Heart left ventricle (tissue), 16 donors: Measurements from ENCODE around the gene CYTH4. TPM values are rescaled to one million over a fixed set of nuclear protein-coding genes. Genes with fewer than 3 reads are reported as not detected.

Experiments used
- ATAC-seq, 4 donors: fragments of 200-7000 bp; cut with Tn5 transposase; one replicate each; pipeline ENCODE4 v1.9.1; 2020 to 2022; ENCODE audit warnings: moderate library complexity in 4 of 4, mild to moderate bottlenecking in 3 of 4, moderate number of reproducible peaks in 1 of 4
- DNase-seq, 5 donors: peaks; one replicate each; pipeline ENCODE4 v3.0.0-alpha.2; 2020
- H3K27ac ChIP-seq, 12 donors: fragments of 200-600 bp; sonication (generic) in 4 of 12; one replicate each; pipeline versions ENCODE4 v1.5.0 to v1.8.0; 2016 to 2022; ENCODE audit warnings: mild to moderate bottlenecking in 2 of 12
- H3K27me3 ChIP-seq, 9 donors: fragments of 200-600 bp; sonication (generic) in 2 of 9; one replicate each; pipeline versions ENCODE4 v1.5.1 to v1.8.0; 2016 to 2022; ENCODE audit warnings: mild to moderate bottlenecking in 3 of 9
- H3K36me3 ChIP-seq, 9 donors: fragments of 200-600 bp; sonication (generic) in 2 of 9; one replicate each; pipeline versions ENCODE4 v1.5.0 to v1.8.0; 2018 to 2022; ENCODE audit warnings: mild to moderate bottlenecking in 2 of 9
- H3K4me1 ChIP-seq, 12 donors: fragments of 200-600 bp; sonication (generic) in 4 of 12; one replicate each; pipeline versions ENCODE4 v1.5.0 to v1.8.0; 2016 to 2022; ENCODE audit warnings: mild to moderate bottlenecking in 3 of 12
- H3K4me3 ChIP-seq, 12 donors: fragments of 200-600 bp; sonication (generic) in 4 of 12; one replicate each; pipeline versions ENCODE4 v1.5.0 to v1.8.0; 2017 to 2022; ENCODE audit warnings: mild to moderate bottlenecking in 9 of 12, moderate library complexity in 4 of 12
- H3K9me3 ChIP-seq, 12 donors: fragments of 200-600 bp; sonication (generic) in 4 of 12; one replicate each; pipeline versions ENCODE4 v1.5.0 to v1.8.0; 2016 to 2022; ENCODE audit warnings: mild to moderate bottlenecking in 1 of 12
- POLR2A ChIP-seq, 2 donors: fragments of 450-650 bp; IDR thresholded peaks; one replicate each; pipeline ENCODE4 v1.6.1; 2017; ENCODE audit warnings: antibody characterized with exemption in 2 of 2, mild to moderate bottlenecking in 2 of 2, moderate library complexity in 2 of 2
- WGBS, 4 donors: extraction: QIAGEN DNeasy Blood & Tissue Kit in 2 of 4; methylation state at CpG; one replicate each; pipeline versions ENCODE4 v1.1.5 to v1.1.7; 2013 to 2018; 5-methylcytosine and 5-hydroxymethylcytosine counted together
- intact Hi-C, 10 donors: fragments of 100-400 bp; cut with DNase I; formaldehyde crosslinking; loops; one replicate each; pipeline versions ENCODE4 v1.11.1 to v1.14.2; 2022
- polyA plus RNA-seq, 2 donors: library from polyadenylated mRNA; stranded (reverse); fragments of 200-250 nt; gene quantifications; one replicate each; pipeline ENCODE4 v1.2.3, GENCODE V29; 2013
- total RNA-seq, 9 donors: library from RNA; depleted of rRNA in 2 of 9; stranded (reverse); fragments of >200 nt in 2 of 9; fragmentation: NEBNext Ultra II Directional in 3 of 9; extraction: Animal tissue kit (Norgen Biotek cat#: 25700) in 3 of 9; gene quantifications; one replicate each; pipeline versions ENCODE4 v1.1.0 to v1.2.4, GENCODE V29; 2016 to 2023
- TF ChIP-seq, protein P1 (sequence below), 12 donors: fragments of 200-600 bp; sonication (generic) in 4 of 12; IDR thresholded peaks; one replicate each; pipeline versions ENCODE4 v1.5.0 to v1.8.0; 2018 to 2022; ENCODE audit warnings: antibody characterized with exemption in 12 of 12, mild to moderate bottlenecking in 5 of 12
- donor health status: ischemic (EF 13 %, LVEDD 7.1; RV severe dilation, severe dysfunction).
- donor health status: healthy with polysubstance abuse.
- donor health status: DM: no; HTN: yes; CAD: no.
- donor health status: DM: no; HTN: no; CAD: no.
- donor health status: ischemic (EF 25% LVEDD 6.9; RV normal size, moderate dysfunction).
- donor health status: ischemic (EF 25% LVEDD 5.7; RV mildly dilated, moderate dysfunction).
- donor health status: healthy.
- donor health status: DM: yes; HTN: yes; CAD: no.
- donor health status: ischemic (EF 35%, LVEDD 5.7; RV mildly dilated, moderate dysfunction).
- donor health status: nonischemic (EF 11% LVEDD 7.7; RV severe dilation, severe dysfunction).
- donor health status: DM: yes; HTN: yes; CAD: no.
- donor health status: PGD.
- donor health status: ischemic (EF 29% LVEDD 5.4; RV normal size, mild dysfunction).
- donor health status: nonischemic (EF 23%, LVEDD 6.1; RV moderate dilation, normal function).

The CYTH4 gene
- total and polyA plus RNA-seq, 11 donors, result 2.4 to 57.8 (median 4.3) TPM

DNA sequence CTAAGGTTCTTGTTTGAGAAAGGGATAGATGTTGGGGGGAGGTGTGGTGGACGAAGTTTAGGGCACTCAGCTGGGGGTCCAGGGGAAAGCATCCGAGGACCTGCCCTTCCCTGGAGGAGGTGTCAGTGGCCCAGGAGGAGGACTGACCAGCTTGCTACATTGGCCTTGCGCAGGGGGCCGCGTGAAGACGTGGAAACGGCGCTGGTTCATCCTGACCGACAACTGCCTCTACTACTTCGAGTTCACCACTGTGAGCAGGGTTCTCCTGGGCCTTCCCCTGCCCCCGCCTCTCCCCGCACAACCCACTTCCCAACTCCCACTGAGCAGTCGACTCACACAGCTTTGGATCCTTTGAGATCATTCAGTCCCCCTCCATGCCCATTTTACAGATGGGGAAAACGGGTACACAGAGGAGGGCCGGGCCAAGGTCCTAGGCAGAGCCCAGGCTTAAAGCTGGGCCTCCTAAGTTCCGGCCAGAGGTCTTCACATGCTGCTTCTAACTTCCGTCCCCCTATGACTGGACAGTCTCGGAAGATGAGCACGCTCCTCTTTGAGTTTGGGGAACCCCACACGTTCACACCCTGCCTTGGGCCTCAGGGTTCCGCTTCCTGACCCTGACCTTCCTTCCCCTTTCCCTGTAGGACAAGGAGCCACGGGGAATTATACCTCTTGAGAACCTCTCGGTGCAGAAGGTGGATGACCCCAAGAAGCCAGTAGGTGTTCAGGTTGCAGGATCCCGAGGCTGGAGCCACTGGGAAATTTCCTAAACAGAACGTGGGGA is 28.7 kb downstream of the CYTH4 start:
- DNase-seq (peak in 3 of 5 donors; percentile 42 to 64 (median 51)), ATAC-seq (peak in 3 of 4 donors; percentile 30 to 43 (median 31))
- no peaks in the 10 kb centered on the region for H3K9me3 ChIP-seq
- H3K27ac ChIP-seq, result peak overlapping the region in 2 of 12 donors; percentile 9 to 73
- intact Hi-C loops, result loop anchor here in 5 of 10 donors (10.0 kb wide), 3 partner anchors 114 to 284 kb away; partner anchors contain the start of gene ELFN2 (in 3 of the 5)
- H3K36me3 ChIP-seq, result peaks cover 0 to 34% (median 0%) of the 10 kb centered on the region in 9 donors
- H3K4me1 ChIP-seq, result peaks cover 0 to 93% (median 26%) of the 10 kb centered on the region in 12 donors
- 81 to 90% (median 88%) methylated on average over 25 of the region's 25 CpGs for WGBS, 4 donors
- H3K4me3 ChIP-seq, result no peak overlapping the region
- no peaks in the 10 kb centered on the region for H3K27me3 ChIP-seq
- TF ChIP-seq, protein P1, sequence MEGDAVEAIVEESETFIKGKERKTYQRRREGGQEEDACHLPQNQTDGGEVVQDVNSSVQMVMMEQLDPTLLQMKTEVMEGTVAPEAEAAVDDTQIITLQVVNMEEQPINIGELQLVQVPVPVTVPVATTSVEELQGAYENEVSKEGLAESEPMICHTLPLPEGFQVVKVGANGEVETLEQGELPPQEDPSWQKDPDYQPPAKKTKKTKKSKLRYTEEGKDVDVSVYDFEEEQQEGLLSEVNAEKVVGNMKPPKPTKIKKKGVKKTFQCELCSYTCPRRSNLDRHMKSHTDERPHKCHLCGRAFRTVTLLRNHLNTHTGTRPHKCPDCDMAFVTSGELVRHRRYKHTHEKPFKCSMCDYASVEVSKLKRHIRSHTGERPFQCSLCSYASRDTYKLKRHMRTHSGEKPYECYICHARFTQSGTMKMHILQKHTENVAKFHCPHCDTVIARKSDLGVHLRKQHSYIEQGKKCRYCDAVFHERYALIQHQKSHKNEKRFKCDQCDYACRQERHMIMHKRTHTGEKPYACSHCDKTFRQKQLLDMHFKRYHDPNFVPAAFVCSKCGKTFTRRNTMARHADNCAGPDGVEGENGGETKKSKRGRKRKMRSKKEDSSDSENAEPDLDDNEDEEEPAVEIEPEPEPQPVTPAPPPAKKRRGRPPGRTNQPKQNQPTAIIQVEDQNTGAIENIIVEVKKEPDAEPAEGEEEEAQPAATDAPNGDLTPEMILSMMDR (IDR thresholded peaks at IDR 0.05), result no peak
- TF ChIP-seq POLR2A (IDR thresholded peaks at IDR 0.05), result no peak

DNA sequence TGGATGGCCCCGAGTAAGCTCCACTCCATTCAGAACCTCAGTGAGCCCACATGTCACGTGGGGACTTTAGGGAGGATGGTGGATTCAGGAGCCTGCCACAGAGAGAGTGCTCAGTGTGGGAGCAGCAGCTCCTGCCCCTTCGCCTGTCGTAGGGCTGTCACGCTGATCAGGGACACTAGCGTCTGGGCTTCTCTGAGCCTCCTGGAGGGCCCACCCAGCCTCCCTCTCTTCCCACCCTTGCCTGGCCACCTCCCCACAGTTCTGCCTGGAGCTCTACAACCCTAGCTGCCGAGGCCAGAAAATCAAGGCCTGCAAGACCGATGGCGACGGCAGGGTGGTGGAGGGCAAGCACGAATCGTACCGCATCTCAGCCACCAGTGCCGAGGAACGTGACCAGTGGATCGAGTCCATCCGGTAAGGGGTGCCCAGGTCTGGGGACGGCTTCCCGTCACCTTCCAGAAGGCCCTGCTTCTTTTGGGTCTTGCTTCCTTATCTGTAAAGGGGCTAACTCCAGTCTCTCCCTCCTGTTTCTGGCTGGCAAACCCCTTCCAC is 29.5 kb downstream of the CYTH4 start:
- peaks cover 0 to 3% (median 0%) of the 10 kb centered on the region in 9 donors for H3K27me3 ChIP-seq
- 89 to 95% (median 92%) methylated on average over 17 to 19 of the region's 19 CpGs for WGBS, 4 donors
- DNase-seq (peak in 1 of 5 donors; percentile 61), ATAC-seq (no peak)
- H3K4me1 ChIP-seq, result peaks cover 0 to 85% (median 22%) of the 10 kb centered on the region in 12 donors
- intact Hi-C loops, result loop anchor here in 5 of 10 donors (10.0 kb wide), 3 partner anchors 113 to 283 kb away; partner anchors contain the start of gene ELFN2 (in 3 of the 5)
- peak overlapping the region in 2 of 12 donors; percentile 9 to 73 for H3K27ac ChIP-seq
- TF ChIP-seq, protein P1 (IDR thresholded peaks at IDR 0.05), result no peak
- no peak for TF ChIP-seq POLR2A (IDR thresholded peaks at IDR 0.05)
- peaks cover 0 to 34% (median 0%) of the 10 kb centered on the region in 9 donors for H3K36me3 ChIP-seq
- no peaks in the 10 kb centered on the region for H3K9me3 ChIP-seq
- H3K4me3 ChIP-seq, result no peak overlapping the region

DNA sequence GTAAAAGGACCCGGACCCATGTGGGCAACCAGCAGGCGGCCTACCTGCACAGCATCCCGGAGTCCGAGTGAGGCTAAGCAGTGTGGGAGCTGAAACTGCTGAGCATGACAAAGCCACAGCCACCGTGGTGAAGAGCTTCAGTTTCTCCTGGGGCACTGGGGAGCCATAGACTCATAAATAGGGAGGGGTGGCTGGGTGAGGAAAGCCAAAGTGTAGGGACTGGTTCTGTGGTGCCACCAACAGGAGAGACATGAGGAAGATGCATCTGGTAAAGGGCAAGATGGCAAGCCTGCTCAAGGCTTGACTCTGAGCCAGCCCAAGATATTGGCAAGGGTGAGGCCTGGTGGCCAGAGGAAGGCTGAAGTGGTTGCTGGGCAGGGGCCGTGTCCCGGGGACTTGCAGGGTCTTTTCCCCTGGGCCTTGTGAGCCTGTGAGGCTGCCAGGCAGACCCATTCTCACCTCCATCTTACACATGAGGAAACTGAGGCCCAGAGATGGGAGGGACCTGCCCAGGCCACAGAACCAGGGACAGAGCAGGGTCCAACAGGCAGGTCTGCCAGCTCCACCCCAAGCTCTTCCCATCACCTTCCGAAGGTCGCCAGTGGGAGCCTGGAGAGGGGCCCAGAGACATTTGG is 30.4 kb downstream of the CYTH4 start:
- no peak for ATAC-seq
- Histone ChIP-seq H3K4me3 (no peak overlapping the region), H3K27me3 (peaks cover 0 to 5% (median 0%) of the 10 kb centered on the region in 9 donors), H3K9me3 (no peaks in the 10 kb centered on the region), H3K4me1 (peaks cover 0 to 77% (median 15%) of the 10 kb centered on the region in 12 donors), H3K27ac (peak overlapping the region in 1 of 12 donors; percentile 73), H3K36me3 (peaks cover 0 to 34% (median 0%) of the 10 kb centered on the region in 9 donors)
- 85 to 94% (median 88%) methylated on average over 7 to 9 of the region's 9 CpGs for WGBS, 4 donors
- DNase-seq, result peak in 1 of 5 donors; percentile 30
- no peak for TF ChIP-seq POLR2A (IDR thresholded peaks at IDR 0.05)
- TF ChIP-seq, protein P1 (IDR thresholded peaks at IDR 0.05), result no peak
- intact Hi-C loops, result loop anchor here in 5 of 10 donors (10.0 kb wide), 3 partner anchors 112 to 282 kb away; partner anchors contain the start of gene ELFN2 (in 3 of the 5)
